ENCODE measurements around the gene WDR70. TPM values are rescaled to one million over a fixed set of nuclear protein-coding genes. Genes with fewer than 3 reads are reported as not detected.

Gene WDR70
- total and polyA plus RNA-seq, 4 donors = 4.0 to 17.7 (median 14.5) TPM

GRCh38 chr5:37767961-37768360 is 388.8 kb downstream of the WDR70 start:
- TF ChIP-seq MAX (IDR thresholded peaks at IDR 0.05) (no peak), YY1 (IDR thresholded peaks at IDR 0.05) (no peak), ZBTB33 (IDR thresholded peaks at IDR 0.05) (no peak), FOXA2 (IDR thresholded peaks at IDR 0.05) (no peak), JUND (IDR thresholded peaks at IDR 0.05) (no peak), REST (IDR thresholded peaks at IDR 0.05) (no peak), ATF3 (IDR thresholded peaks at IDR 0.05) (no peak), SP1 (IDR thresholded peaks at IDR 0.05) (no peak), TAF1 (conservative IDR thresholded peaks at IDR 0.05) (no peak), FOXA1 (IDR thresholded peaks at IDR 0.05) (no peak), GABPA (IDR thresholded peaks at IDR 0.05 in 1 of 2, conservative IDR thresholded peaks at IDR 0.05 in 1 of 2) (no peak), HNF4A (conservative IDR thresholded peaks at IDR 0.05) (no peak), EGR1 (IDR thresholded peaks at IDR 0.05; ENCODE audit: low read depth in 2 of 2) (no peak), CTCF (IDR thresholded peaks at IDR 0.05; ENCODE audit: low read depth, low read length, missing input control) (no peak), NR2F2 (IDR thresholded peaks at IDR 0.05) (no peak), RAD21 (IDR thresholded peaks at IDR 0.05) (no peak)
- Histone ChIP-seq H3K9me3 (ENCODE audit: control insufficient read depth in 4 of 4, low read length in 3 of 4) (no peaks in the 10 kb centered on the region), H3K36me3 (ENCODE audit: control insufficient read depth in 4 of 4, insufficient read depth in 3 of 4, low read depth in 1 of 4, low read length in 3 of 4) (no peaks in the 10 kb centered on the region), H3K27me3 (ENCODE audit: control insufficient read depth in 4 of 4, insufficient read depth in 4 of 4, low read length in 3 of 4) (no peaks in the 10 kb centered on the region), H3K4me3 (ENCODE audit: low read depth in 1 of 3, low read length in 3 of 3) (no peak overlapping the region), H3K27ac (ENCODE audit: low read depth in 1 of 2, low read length in 2 of 2) (no peak overlapping the region), H3K4me1 (ENCODE audit: control insufficient read depth in 4 of 4, insufficient read depth in 4 of 4, low read length in 3 of 4) (peaks cover 8 to 53% (median 42%) of the 10 kb centered on the region in 4 donors), H3K9ac (ENCODE audit: low read depth in 1 of 2, low read length in 2 of 2) (no peak overlapping the region)
- no peak for DNase-seq (ENCODE audit: low spot score)
- WGBS = 89% methylated on average over 4 of the region's 4 CpGs

GRCh38 chr5:37768371-37768770 is 389.3 kb downstream of the WDR70 start:
- no peak overlapping the region for H3K4me3 ChIP-seq (ENCODE audit: low read depth in 1 of 3, low read length in 3 of 3)
- no peaks in the 10 kb centered on the region for H3K36me3 ChIP-seq (ENCODE audit: control insufficient read depth in 4 of 4, insufficient read depth in 3 of 4, low read depth in 1 of 4, low read length in 3 of 4)
- H3K4me1 ChIP-seq (ENCODE audit: control insufficient read depth in 4 of 4, insufficient read depth in 4 of 4, low read length in 3 of 4) = peaks cover 8 to 53% (median 42%) of the 10 kb centered on the region in 4 donors
- H3K9ac ChIP-seq (ENCODE audit: low read depth in 1 of 2, low read length in 2 of 2) = no peak overlapping the region
- no peaks in the 10 kb centered on the region for H3K9me3 ChIP-seq (ENCODE audit: control insufficient read depth in 4 of 4, low read length in 3 of 4)
- no peak overlapping the region for H3K27ac ChIP-seq (ENCODE audit: low read depth in 1 of 2, low read length in 2 of 2)
- H3K27me3 ChIP-seq (ENCODE audit: control insufficient read depth in 4 of 4, insufficient read depth in 4 of 4, low read length in 3 of 4) = no peaks in the 10 kb centered on the region
- DNase-seq (ENCODE audit: low spot score) = no peak
- TF ChIP-seq RXRA (IDR thresholded peaks at IDR 0.05) (peak in 1 of 2 donors; percentile 66), SP1 (IDR thresholded peaks at IDR 0.05) (peak; percentile 14), HNF4A (conservative IDR thresholded peaks at IDR 0.05) (peak; percentile 60 to 70), GABPA (IDR thresholded peaks at IDR 0.05 in 1 of 2, conservative IDR thresholded peaks at IDR 0.05 in 1 of 2) (no peak), EGR1 (IDR thresholded peaks at IDR 0.05; ENCODE audit: low read depth in 2 of 2) (no peak), ZBTB33 (IDR thresholded peaks at IDR 0.05) (no peak), NR2F2 (IDR thresholded peaks at IDR 0.05) (no peak), FOXA1 (IDR thresholded peaks at IDR 0.05) (no peak), TAF1 (conservative IDR thresholded peaks at IDR 0.05) (no peak)

Measured in liver (tissue), 9 donors.